ENCODE results near the gene LEPR.

Gene LEPR

DNA sequence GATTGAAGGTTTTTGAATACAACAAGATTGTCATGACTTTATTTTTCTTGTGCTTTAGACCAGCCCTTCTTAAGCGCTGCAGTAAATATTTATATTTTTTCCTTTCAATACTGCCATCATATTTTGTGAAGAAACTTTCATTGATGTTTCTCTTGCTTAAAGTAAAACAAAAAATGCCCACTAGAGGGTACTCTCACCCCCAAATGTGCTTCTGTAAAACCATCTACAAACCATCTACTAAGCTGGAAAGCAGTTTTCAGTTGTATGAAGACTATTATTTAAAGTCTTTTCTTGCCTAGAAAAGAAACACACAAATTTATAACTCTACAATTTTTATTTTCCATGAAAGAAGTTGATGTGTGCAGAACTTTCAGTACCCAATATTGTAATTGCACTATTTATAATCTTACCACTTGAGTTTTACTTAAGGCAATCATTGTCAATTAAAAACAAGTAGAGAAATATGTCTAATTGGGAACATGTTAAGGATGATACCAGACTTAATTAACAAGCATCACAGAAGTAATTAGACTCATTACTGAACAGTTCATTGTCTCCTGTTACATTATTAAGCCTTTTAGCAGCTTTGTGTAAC lies 10.7 kb downstream of the LEPR start:
- DNase-seq (ENCODE audit: low spot score), result peak; percentile 30
- in situ Hi-C loops (cut with MboI; ENCODE audit: low sequenced_read_pairs, unreplicated experiment), result no loop called here
- TF ChIP-seq, protein P1, sequence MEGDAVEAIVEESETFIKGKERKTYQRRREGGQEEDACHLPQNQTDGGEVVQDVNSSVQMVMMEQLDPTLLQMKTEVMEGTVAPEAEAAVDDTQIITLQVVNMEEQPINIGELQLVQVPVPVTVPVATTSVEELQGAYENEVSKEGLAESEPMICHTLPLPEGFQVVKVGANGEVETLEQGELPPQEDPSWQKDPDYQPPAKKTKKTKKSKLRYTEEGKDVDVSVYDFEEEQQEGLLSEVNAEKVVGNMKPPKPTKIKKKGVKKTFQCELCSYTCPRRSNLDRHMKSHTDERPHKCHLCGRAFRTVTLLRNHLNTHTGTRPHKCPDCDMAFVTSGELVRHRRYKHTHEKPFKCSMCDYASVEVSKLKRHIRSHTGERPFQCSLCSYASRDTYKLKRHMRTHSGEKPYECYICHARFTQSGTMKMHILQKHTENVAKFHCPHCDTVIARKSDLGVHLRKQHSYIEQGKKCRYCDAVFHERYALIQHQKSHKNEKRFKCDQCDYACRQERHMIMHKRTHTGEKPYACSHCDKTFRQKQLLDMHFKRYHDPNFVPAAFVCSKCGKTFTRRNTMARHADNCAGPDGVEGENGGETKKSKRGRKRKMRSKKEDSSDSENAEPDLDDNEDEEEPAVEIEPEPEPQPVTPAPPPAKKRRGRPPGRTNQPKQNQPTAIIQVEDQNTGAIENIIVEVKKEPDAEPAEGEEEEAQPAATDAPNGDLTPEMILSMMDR (IDR thresholded peaks at IDR 0.05; ENCODE audit: borderline replicate concordance, control extremely low read depth, extremely low read depth, insufficient read depth, missing control alignments), result no peak

DNA sequence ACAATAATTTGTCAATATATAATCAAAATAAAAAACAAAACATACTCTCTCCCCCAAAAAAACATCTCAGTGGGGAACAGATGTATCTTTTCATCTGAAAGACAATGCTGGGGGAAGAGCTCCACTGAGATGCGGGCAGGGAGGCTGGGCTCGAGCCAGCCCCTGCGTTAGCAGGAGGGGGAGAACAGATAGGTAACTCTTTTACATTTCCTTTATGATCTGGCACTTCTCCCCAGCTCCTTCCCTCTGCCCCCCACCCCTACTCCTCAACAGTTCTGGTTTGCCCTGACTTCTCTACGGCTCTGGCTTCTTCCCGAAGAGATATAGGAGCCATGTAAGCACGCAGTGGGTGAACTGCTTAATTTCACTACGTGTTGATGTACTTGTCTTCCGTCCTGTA lies 12.4 kb downstream of the LEPR start:
- DNase-seq (ENCODE audit: low spot score), result no peak
- in situ Hi-C loops (cut with MboI; ENCODE audit: low sequenced_read_pairs, unreplicated experiment), result no loop called here
- TF ChIP-seq, protein P1 (IDR thresholded peaks at IDR 0.05; ENCODE audit: borderline replicate concordance, control extremely low read depth, extremely low read depth, insufficient read depth, missing control alignments), result no peak

DNA sequence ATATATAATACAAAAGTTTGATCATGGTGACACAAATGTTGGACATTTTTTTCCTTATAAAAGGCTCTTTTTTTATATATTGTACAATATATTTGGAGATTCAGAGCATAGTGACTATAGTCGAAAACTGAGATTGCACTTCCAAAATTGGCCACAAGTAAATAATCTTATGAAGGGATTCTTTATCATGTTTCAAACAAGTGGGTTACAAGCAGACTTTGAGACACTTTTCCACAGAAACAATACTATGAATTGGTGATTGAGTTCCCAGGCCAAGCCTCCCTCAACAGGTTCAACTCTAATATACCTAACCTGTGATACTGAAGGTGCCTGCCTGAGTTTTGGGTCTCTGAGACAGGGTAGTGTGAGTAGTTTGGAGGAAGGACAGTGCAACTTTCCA lies 13.8 kb downstream of the LEPR start:
- TF ChIP-seq, protein P1 (IDR thresholded peaks at IDR 0.05; ENCODE audit: borderline replicate concordance, control extremely low read depth, extremely low read depth, insufficient read depth, missing control alignments), result no peak
- no peak for DNase-seq (ENCODE audit: low spot score)
- in situ Hi-C loops (cut with MboI; ENCODE audit: low sequenced_read_pairs, unreplicated experiment), result no loop called here

DNA sequence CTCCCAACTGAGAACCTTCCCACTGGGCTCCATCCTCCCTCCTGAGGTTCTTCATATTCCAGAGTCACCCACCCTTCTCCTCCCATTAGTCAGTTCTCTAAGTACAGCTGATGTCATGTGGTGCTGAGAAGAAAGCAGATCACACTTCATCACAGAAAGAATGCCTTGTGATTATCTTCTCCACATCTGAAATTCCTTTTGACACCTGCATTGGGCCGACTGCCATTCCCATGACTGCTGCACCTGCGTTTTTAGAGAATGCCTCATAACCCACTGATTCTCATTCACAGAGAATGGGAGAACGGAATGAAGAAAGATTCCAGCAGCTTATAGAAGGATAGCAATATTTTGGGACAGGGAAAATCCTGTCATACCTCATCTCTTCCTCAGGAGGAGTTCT lies 14.3 kb downstream of the LEPR start:
- DNase-seq (ENCODE audit: low spot score), result no peak
- TF ChIP-seq, protein P1 (IDR thresholded peaks at IDR 0.05; ENCODE audit: borderline replicate concordance, control extremely low read depth, extremely low read depth, insufficient read depth, missing control alignments), result no peak
- in situ Hi-C loops (cut with MboI; ENCODE audit: low sequenced_read_pairs, unreplicated experiment), result no loop called here

DNA sequence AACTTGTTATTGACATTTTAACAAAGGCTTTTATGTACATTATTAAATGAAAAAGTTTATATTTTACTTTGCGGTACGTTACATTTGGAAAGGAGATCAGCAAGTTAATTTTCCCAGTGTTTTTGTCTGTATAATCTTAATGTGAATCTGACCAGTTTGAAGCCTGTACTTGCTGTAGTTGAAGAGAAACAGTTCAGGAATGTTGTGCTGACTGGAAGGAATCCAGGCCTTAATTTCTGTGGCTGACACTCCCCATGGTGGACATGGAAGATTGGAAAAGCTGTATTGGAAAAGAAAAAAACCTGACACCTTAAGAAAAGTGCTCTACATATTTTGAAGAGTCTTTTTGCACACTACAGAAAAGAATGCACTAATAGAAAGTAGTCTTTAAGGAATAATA lies 15.5 kb downstream of the LEPR start:
- TF ChIP-seq, protein P1 (IDR thresholded peaks at IDR 0.05; ENCODE audit: borderline replicate concordance, control extremely low read depth, extremely low read depth, insufficient read depth, missing control alignments), result no peak
- no peak for DNase-seq (ENCODE audit: low spot score)
- in situ Hi-C loops (cut with MboI; ENCODE audit: low sequenced_read_pairs, unreplicated experiment), result no loop called here

DNA sequence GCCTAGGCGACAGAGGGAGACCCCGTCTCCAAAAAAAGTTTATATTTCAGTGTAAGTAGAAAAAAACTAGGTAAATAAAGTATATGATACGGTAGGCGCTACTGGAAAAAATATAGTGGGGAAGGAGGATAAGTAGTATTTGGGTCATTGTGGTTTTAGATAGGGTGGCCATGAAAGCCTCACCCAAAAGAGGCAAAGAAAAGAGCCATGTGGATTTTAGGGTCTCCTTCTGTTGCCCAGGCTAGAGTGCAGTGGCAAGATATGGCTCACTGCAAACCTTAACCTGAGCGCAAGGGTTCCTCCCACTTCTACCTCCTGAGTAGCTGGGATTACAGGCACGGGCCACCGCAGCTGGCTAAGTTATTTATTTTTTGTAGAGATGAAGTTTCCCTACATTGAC lies 17.1 kb downstream of the LEPR start:
- in situ Hi-C loops (cut with MboI; ENCODE audit: low sequenced_read_pairs, unreplicated experiment), result no loop called here
- DNase-seq (ENCODE audit: low spot score), result no peak

More for the DNA sequence above, 17.1 kb downstream of the LEPR start:
- TF ChIP-seq, protein P1 (IDR thresholded peaks at IDR 0.05; ENCODE audit: borderline replicate concordance, control extremely low read depth, extremely low read depth, insufficient read depth, missing control alignments), result no peak

All from GM13976 (cell line).